ENCODE measurements around the gene BOLA1.
A peak's percentile ranks its signal among the peaks of the same experiment; 100 is the strongest.

The BOLA1 gene

GRCh38 chr1:149887456-149888246 is 11.7 kb upstream of the BOLA1 start:
- peak; percentile 78 for DNase-seq

- DNase-seq, result peak; percentile 77
These were observed 10.9 kb upstream of the BOLA1 start for GRCh38 chr1:149888247-149888998.

DNA sequence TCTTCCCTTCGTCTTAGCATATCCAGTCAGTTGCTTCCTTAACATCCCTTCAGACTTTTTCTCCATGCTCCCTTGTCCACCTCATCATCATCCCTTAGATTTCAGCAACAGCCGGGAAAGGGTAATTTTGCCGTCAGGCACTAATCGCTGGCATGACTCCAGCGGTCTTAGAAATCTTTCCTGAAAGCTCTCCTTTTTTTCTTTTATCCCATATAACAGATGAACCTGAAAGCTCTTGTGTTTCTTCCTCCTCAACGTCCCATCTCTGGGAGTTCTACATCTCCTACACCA is 10.4 kb upstream of the BOLA1 start:
- no peak for DNase-seq

DNA sequence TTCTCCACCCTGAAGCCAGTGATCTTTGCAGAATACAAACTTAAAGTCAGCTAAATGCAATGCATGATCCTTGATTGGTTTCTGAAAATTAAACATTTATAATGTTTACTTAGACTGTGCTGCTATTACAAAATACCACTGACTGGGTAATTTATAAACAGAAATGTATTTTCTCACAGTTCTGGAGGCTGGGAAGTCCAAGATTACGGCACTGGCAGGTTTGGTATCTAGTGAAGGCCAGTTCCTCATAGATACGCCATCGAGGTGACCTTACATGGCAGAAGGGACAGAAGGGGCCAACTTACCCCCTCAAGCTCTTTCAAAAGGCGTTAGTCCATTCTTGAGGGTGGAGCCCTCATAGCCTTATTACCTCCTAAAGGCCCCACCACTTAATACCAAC is 2.8 kb upstream of the BOLA1 start:
- no peak for DNase-seq

DNA sequence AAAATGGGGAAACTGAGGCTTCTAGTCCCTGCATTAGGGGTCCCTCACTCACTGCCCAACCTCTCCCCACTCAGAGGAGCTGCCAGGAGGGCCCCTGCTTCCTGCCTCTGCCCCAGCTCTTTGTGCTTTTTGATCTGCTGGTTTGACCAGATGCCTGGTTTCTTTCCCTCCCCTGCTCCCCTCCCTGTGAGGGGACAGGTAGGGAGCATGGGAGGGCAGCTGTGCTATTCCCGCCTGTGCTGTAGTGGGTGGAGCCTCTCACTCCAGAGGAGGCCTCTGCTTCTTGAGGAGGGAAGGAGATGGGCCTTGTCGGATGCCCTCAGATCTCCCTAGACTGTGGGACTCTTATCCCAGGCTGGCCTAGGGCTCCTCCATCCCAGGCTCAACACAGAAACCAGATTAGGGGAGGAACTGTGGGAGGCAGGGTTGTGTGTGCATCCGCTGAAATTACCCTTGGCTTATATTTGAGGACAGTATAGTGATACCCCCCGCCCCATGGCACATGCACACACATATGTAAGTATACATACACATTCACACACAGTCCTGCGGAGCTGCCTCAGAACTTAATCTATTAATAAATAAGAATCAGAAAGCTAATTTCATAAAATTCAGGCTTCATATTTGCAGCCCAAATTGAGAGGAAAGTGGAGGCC is 4.6 kb downstream of the BOLA1 start:
- no peak for DNase-seq

GRCh38 chr1:149906570-149907075 is 7.3 kb downstream of the BOLA1 start:
- DNase-seq, result no peak

- DNase-seq, result no peak
These were observed 15.2 kb downstream of the BOLA1 start for GRCh38 chr1:149914545-149914944.

GRCh38 chr1:149915429-149916192 is 16.2 kb downstream of the BOLA1 start:
- no peak for DNase-seq

- no peak for DNase-seq
These were observed 17.0 kb downstream of the BOLA1 start for GRCh38 chr1:149916193-149916897.

DNA sequence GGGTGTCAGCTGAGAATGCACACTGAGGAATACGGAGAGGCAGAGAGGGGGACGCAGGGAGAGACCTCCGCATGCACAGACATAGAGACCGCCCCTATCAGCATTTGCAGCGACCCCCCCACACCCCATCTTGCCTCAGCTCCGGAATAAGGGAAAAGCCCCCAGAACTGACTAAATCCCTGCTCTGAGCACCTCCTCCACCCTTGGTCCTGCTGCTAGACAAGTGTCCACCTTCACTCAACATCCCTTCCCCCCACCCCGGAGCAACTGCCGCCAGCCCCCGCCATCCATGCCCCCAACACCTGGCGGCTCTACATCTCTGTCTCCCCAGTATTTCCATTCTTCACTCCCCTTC is 17.5 kb downstream of the BOLA1 start:
- DNase-seq, result no peak

DNA sequence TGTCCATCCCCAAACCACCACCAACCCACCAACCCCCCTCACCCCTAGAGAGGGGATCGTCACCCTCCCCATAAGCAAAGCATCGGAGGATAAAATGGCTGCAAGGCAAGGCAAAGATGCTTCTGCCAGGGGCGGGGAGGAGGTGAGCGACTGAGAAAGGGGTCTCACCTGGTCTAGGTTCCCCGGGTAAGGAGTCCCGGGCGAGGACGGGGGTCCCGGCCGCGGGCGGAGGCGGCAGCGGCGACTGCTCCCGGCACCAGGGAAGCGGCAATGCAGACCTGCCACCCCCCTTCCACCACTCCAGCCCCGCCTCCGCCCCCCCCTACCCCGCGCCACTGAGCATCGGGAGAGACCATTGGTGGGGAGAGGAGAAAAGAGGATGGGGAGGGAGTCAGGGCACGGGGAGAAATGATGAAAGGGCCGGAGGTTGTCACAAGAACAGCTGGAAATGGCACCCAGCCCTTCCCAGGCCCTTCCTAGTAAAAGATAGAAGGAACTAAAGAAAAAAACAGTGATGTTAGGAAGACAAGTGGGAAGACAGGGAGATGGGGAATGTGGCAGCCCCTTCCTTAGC is 18.3 kb downstream of the BOLA1 start, which contains the start of gene SV2A:
Gene SV2A (minus strand): TSS at position 274 of the 574 bp plus-strand sequence. CDS start 4,004 bp downstream, outside the sequence.
- peak; percentile 74 for DNase-seq

- no peak for DNase-seq
These were observed 24.3 kb downstream of the BOLA1 start for GRCh38 chr1:149923626-149924025.

DNA sequence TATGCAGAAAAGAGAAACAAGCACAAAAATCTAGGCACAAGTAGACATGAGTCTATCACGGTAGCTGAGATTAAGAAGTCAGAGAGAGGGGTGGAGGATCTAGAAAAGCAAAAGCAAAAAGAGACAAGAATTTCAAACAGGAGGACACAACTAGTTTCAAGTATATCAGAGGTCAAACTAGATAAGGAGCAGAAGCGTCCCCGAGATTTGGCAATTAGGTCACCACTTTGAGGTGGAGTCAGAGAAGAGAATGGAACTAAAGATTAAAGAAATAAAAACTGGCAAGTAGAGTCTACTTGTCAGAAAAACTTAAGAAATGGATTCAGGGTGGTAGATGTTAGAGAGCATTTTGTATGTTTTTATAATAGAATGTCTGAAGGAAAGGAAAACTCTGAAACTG is 26.0 kb downstream of the BOLA1 start:
- DNase-seq, result no peak

DNA sequence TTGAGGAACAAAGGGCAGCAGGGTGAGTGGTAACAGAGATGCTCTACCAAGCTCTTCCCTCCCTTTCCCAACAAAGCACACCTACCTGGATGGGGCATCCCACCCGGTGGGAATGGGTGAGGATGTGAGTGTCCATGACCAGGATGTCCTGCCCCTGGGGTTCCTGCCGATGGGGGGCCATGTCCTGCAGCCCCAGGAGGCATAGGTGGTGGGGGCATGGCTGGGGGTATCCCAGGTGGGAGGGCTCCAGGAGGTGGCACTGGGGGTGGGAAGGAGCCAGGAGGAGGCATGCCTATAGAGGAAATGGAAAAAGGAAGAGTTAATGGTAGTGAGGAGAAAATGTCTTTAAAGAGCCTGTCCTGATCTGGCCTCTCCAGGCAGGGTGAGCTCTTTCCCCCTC is 26.4 kb downstream of the BOLA1 start:
- no peak for DNase-seq

- no peak for DNase-seq
These were observed 26.9 kb downstream of the BOLA1 start for GRCh38 chr1:149926296-149926695.

DNA sequence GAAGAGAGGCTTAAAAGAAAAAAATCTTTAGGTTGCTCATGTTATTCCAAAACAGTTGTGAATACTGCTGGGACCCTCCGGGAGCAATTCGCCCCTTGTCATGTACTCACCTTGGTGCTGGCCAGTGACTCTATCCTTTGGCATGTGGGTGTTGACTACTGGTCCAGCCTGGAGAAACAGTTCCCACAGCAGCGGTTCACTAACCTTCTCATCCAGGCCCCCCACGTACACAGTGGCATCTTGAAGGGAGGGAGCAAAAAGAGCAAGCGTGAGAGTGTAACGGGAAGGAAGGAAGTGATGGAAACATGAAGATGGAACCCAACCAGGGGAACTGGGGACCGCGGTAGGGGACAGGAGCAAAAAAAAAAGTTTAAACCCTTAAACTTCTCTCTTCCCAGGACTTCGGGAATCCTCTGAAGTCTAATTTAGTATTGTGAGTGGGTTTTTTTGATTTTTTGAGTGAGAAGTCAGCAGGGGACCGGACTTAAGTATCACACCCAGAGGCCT is 27.7 kb downstream of the BOLA1 start:
- no peak for DNase-seq

DNA sequence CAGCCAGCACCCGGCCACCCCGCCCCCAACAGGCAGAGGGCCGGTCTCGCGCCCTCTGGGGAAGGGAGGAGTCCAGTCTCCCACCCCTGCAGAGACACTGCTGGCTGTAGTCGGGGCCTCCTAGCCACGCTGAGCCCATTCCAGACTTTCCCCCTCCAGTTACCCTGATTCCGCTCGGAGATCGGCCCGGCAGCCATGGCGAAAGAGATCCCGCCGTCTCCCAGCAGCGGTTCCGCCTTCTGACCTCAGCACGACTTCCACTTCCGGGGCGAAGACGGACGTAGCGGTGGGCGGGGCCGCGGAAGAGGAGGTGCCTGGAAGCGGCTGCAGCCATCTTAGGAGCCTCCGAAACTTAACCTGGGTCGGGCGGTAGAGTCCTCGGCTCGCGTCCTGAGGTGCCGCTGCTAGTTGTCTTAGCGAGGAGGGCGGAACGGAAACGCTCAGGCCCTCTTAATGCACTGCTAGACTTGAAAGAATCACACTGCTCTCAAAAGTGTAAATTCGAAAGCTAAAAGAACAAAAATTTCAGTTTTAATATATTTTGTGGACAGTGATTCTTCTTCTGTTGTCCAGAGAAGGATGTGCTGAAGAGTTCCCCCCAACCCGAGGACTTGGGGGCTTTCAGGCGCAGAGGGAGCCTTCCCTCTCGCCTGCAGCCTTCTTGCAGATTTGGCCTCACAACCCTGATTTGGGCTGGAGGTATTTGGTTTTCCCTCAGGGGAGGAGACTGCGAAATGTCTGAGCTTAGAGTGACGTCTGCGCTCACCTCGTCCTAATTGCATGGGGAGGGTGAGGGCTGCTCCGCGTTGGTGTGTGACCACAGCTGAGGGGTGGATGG is 28.4 kb downstream of the BOLA1 start, which contains the start of gene SF3B4:
Gene SF3B4 (minus strand): TSS at position 241 of the 838 bp plus-strand sequence. CDS start 44 bp downstream, at position 197.
- DNase-seq, result peak; percentile 97

- no peak for DNase-seq
These were observed 29.0 kb downstream of the BOLA1 start for GRCh38 chr1:149928401-149928724.

DNA sequence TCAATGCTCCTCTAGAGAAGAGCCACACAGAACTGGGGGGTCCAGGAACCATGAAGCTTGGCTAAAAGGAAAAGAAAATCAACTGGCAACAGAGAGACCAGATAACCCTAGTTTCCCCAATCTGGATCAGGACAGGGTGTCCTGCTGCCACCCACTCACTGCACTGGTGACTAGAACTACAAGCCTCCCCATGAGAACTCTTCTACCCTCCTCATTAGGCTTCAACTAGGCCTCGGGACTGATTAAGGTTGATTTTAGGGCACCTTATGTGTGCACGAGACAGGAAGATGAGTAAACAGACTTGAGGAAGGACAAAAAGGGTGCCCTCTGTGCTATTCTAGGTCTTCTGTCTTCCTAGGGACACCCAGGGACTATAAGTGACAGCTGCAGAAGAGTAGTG is 30.5 kb downstream of the BOLA1 start:
- DNase-seq, result no peak

GRCh38 chr1:149931212-149931790 is 31.9 kb downstream of the BOLA1 start:
- DNase-seq, result no peak
